Small intestine (tissue), 7 donors: Measurements from ENCODE around the gene CRACR2A. TPM values are rescaled to one million over a fixed set of nuclear protein-coding genes. Genes with fewer than 3 reads are reported as not detected.

Experiments
- DNase-seq, 2 donors: peaks; one replicate each; pipeline versions ENCODE4 v3.0.0 to v3.0.0-alpha.2; 2013
- FAIRE-seq: peaks from 2 replicates; lab custom pipeline; 2012; peaks lifted over from hg19 to GRCh38; lab: Jason Lieb, UNC
- H3K27ac ChIP-seq, 3 donors: one replicate each; pipeline ENCODE4 v1.5.1; 2013; ENCODE audit warnings: low read length in 2 of 3, mild to moderate bottlenecking in 2 of 3, control low read depth in 1 of 3, inconsistent platforms in 1 of 3, low read depth in 1 of 3, moderate library complexity in 1 of 3
- H3K27me3 ChIP-seq, 3 donors: one replicate each; pipeline ENCODE4 v1.6.1; 2013; ENCODE audit warnings: low read length in 3 of 3, inconsistent platforms in 1 of 3; ENCODE audit not compliant: control insufficient read depth in 3 of 3, insufficient read depth in 3 of 3
- H3K36me3 ChIP-seq, 3 donors: one replicate each; pipeline ENCODE4 v1.6.1; 2013; ENCODE audit warnings: low read length in 3 of 3, inconsistent platforms in 1 of 3, low read depth in 1 of 3, mild to moderate bottlenecking in 1 of 3, moderate library complexity in 1 of 3; ENCODE audit not compliant: control insufficient read depth in 3 of 3, insufficient read depth in 2 of 3
- H3K4me1 ChIP-seq, 3 donors: one replicate each; pipeline ENCODE4 v1.6.1; 2013; ENCODE audit warnings: low read length in 2 of 3, inconsistent platforms in 1 of 3, low read depth in 1 of 3, mild to moderate bottlenecking in 1 of 3, moderate library complexity in 1 of 3; ENCODE audit not compliant: control insufficient read depth in 3 of 3, insufficient read depth in 2 of 3
- H3K4me3 ChIP-seq, 3 donors: one replicate each; pipeline ENCODE4 v1.5.1; 2013; ENCODE audit warnings: low read length in 3 of 3, control low read depth in 1 of 3, inconsistent platforms in 1 of 3, low read depth in 1 of 3, mild to moderate bottlenecking in 1 of 3, moderate library complexity in 1 of 3
- H3K9me3 ChIP-seq, 2 donors: one replicate each; pipeline ENCODE4 v1.6.1; 2013; ENCODE audit warnings: low read depth in 1 of 2, low read length in 1 of 2; ENCODE audit not compliant: control insufficient read depth in 2 of 2, insufficient read depth in 1 of 2
- WGBS, 3 donors: extraction: QIAGEN DNeasy Blood & Tissue Kit; methylation state at CpG; one replicate each; pipeline ENCODE4 v1.1.7; 2013; 5-methylcytosine and 5-hydroxymethylcytosine counted together
- polyA plus RNA-seq, 4 donors: library from polyadenylated mRNA; stranded (reverse) in 3 of 4; unstranded in 1 of 4; fragments of 200-250 nt in 3 of 4; fragments of 120-200 nt in 1 of 4; gene quantifications; one replicate each; pipeline versions ENCODE4 v1.2.1 to v1.2.3, GENCODE V29; 2013
- donor health status: healthy with polysubstance abuse.
- donor health status: control.
- donor health status: control.
- donor health status: Bipolar disorder and iron deficiency.
- donor health status: healthy.

The CRACR2A gene
- polyA plus RNA-seq, 4 donors = 5.1 to 16.3 (median 8.8) TPM

DNA sequence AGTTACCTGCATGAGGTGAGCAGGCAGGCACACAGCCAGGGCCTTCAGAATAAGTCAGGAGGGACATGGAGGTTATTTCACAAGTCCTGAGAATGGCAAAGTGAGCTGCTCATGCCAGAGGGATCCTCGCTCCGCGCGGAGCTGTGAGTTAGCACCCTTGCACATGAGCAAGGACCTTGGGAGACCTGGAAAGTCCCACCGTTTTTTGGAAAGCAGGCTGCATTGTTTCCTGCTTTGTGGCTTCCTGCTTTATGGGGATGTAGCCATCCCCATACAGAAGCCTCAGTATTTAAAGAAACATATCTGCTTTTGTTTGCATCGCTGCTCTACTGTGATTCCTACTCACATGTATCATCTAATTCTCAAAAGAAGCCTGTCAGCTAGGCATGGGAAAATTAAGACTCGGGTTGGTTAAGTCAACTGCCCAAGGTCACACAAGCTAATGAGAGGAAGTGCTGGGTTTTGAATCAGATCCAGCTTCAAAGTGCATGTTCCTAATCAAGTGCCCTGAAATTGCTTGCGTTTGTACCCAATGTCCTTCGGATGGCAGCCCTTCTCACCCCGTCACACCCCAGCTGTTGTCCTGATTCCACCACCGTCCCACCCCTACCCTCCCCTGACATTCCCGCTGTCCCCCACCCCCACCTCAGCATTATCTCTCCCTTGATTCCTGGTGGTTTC lies 106.2 kb downstream of the CRACR2A start:
- 56 to 65% (median 61%) methylated on average over 12 of the region's 12 CpGs for WGBS, 3 donors
- Histone ChIP-seq H3K4me1 (no peaks in the 10 kb centered on the region), H3K36me3 (peaks cover 0 to 2% (median 0%) of the 10 kb centered on the region in 3 donors), H3K4me3 (no peak overlapping the region), H3K27ac (no peak overlapping the region), H3K9me3 (no peaks in the 10 kb centered on the region), H3K27me3 (no peaks in the 10 kb centered on the region)
- FAIRE-seq (no peak), DNase-seq (peak in 1 of 2 donors; percentile 14)

- DNase-seq = no peak
- no peaks in the 10 kb centered on the region for H3K9me3 ChIP-seq
- H3K4me3 ChIP-seq = no peak overlapping the region
- H3K27me3 ChIP-seq = no peaks in the 10 kb centered on the region
- no peak overlapping the region for H3K27ac ChIP-seq
- H3K36me3 ChIP-seq = peaks cover 0 to 2% (median 0%) of the 10 kb centered on the region in 3 donors
- H3K4me1 ChIP-seq = no peaks in the 10 kb centered on the region
- FAIRE-seq = no peak
- 89 to 91% (median 91%) methylated on average over 4 of the region's 4 CpGs for WGBS, 3 donors
Observed at GRCh38 chr12:3645091-3645490, 107.8 kb downstream of the CRACR2A start.

DNA sequence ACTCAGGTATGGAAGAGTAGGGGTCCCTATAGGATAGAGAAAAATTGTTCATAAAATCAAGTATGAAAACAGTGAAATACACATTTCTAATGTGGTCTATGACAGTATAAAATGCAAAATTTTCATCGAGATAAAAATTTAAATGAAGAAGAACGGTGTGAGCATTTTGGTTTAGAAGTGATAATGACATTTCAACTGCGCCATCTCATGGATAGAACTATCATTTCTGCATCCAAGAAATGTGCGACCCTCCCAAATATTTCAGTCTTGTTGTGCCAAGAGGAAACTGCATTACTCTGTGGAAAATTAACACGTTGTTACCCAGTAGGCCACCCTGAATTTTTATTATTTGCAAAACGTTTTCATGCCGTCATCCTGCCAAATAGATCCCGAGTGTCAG lies 108.8 kb downstream of the CRACR2A start:
- no peaks in the 10 kb centered on the region for H3K27me3 ChIP-seq
- 61 to 72% (median 69%) methylated on average over 8 of the region's 8 CpGs for WGBS, 3 donors
- peaks cover 0 to 2% (median 0%) of the 10 kb centered on the region in 3 donors for H3K36me3 ChIP-seq
- no peaks in the 10 kb centered on the region for H3K4me1 ChIP-seq
- H3K27ac ChIP-seq = no peak overlapping the region
- no peak overlapping the region for H3K4me3 ChIP-seq
- no peak for FAIRE-seq
- H3K9me3 ChIP-seq = no peaks in the 10 kb centered on the region
- DNase-seq = no peak

GRCh38 chr12:3641428-3642018 lies 111.4 kb downstream of the CRACR2A start:
- Histone ChIP-seq H3K27me3 (no peaks in the 10 kb centered on the region), H3K27ac (no peak overlapping the region), H3K9me3 (no peaks in the 10 kb centered on the region), H3K36me3 (no peaks in the 10 kb centered on the region), H3K4me3 (no peak overlapping the region), H3K4me1 (no peaks in the 10 kb centered on the region)
- FAIRE-seq = no peak
- no peak for DNase-seq
- 80 to 85% (median 81%) methylated on average over 3 of the region's 3 CpGs for WGBS, 3 donors

- Histone ChIP-seq H3K4me3 (no peak overlapping the region), H3K27ac (no peak overlapping the region), H3K27me3 (no peaks in the 10 kb centered on the region), H3K36me3 (peaks cover 0 to 2% (median 0%) of the 10 kb centered on the region in 3 donors), H3K9me3 (no peaks in the 10 kb centered on the region), H3K4me1 (no peaks in the 10 kb centered on the region)
- no peak for FAIRE-seq
- no peak for DNase-seq
- WGBS, 3 donors = 83 to 89% (median 87%) methylated on average over 5 of the region's 5 CpGs
Observed at GRCh38 chr12:3636328-3636727, 116.6 kb downstream of the CRACR2A start.

GRCh38 chr12:3634348-3634747 lies 118.6 kb downstream of the CRACR2A start:
- DNase-seq (no peak), FAIRE-seq (no peak)
- Histone ChIP-seq H3K27me3 (no peaks in the 10 kb centered on the region), H3K9me3 (no peaks in the 10 kb centered on the region), H3K4me3 (no peak overlapping the region), H3K36me3 (peaks cover 0 to 2% (median 0%) of the 10 kb centered on the region in 3 donors), H3K27ac (no peak overlapping the region), H3K4me1 (no peaks in the 10 kb centered on the region)
- 75 to 83% (median 76%) methylated on average over 6 of the region's 6 CpGs for WGBS, 3 donors

DNA sequence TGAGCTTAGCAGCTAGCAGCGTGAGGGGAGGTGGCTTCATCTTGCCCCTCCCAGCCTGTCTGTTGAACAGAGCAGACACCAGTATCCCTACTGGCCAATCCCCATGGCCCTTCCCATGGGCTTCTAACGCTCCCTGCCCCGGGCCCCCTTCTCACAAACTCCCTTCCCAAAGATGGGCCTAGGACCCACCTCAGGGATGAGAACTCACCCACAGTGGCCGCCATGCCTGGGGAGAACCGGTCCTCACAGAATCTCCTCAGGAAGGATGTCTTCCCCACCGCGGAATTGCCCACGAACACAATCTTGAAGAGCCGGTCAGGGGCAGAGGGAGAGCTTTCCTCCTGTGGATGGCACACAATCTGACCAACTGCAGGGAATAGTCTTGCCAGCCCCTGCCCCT lies 119.5 kb downstream of the CRACR2A start:
- no peak overlapping the region for H3K4me3 ChIP-seq
- peaks cover 0 to 2% (median 0%) of the 10 kb centered on the region in 3 donors for H3K36me3 ChIP-seq
- no peak overlapping the region for H3K27ac ChIP-seq
- no peaks in the 10 kb centered on the region for H3K9me3 ChIP-seq
- H3K27me3 ChIP-seq = no peaks in the 10 kb centered on the region
- WGBS, 3 donors = 95 to 96% (median 95%) methylated on average over 9 of the region's 9 CpGs
- DNase-seq (no peak), FAIRE-seq (no peak)
- H3K4me1 ChIP-seq = no peaks in the 10 kb centered on the region

DNA sequence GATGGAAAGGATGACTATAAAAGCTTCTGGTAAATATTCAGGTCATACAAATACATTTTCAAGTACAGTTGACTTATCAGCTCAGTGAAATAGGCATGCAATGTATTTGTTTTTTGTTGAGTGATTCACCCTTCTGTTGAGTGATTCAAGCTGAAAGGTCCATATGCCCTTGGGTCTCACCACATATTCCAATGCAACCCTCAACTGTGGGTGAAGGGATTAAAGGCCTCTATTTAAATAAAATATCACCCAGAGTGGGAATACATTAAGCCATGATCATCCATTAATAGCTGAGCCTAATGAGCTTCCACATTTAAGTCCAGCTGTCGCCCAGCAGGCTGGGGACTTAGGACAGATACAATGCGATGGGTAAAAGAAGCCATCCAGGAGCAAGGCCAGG lies 120.2 kb downstream of the CRACR2A start:
- Histone ChIP-seq H3K27ac (no peak overlapping the region), H3K4me3 (no peak overlapping the region), H3K36me3 (peaks cover 0 to 2% (median 0%) of the 10 kb centered on the region in 3 donors), H3K27me3 (no peaks in the 10 kb centered on the region), H3K4me1 (no peaks in the 10 kb centered on the region), H3K9me3 (no peaks in the 10 kb centered on the region)
- FAIRE-seq = no peak
- 85 to 100% (median 95%) methylated on average over 2 of the region's 2 CpGs for WGBS, 3 donors
- no peak for DNase-seq
